Upper lobe of right lung (tissue), 1 donor: ENCODE results near the gene GNL3. TPM values are rescaled to one million over a fixed set of nuclear protein-coding genes. Genes with fewer than 3 reads are reported as not detected.

Source experiments
- ATAC-seq: fragments of 200-7000 bp; cut with Tn5 transposase; one replicate; pipeline ENCODE4 v1.9.1; 2020; ENCODE audit warnings: mild to moderate bottlenecking, moderate library complexity
- DNase-seq: peaks from one replicate; pipeline ENCODE4 v3.0.0-alpha.2; 2020
- H3K27ac ChIP-seq: fragments of 200-600 bp; one replicate; pipeline ENCODE4 v1.8.0; 2022
- H3K27me3 ChIP-seq: fragments of 200-600 bp; one replicate; pipeline ENCODE4 v1.8.0; 2022; ENCODE audit warnings: mild to moderate bottlenecking
- H3K36me3 ChIP-seq: fragments of 200-600 bp; one replicate; pipeline ENCODE4 v1.8.0; 2022
- H3K4me1 ChIP-seq: fragments of 200-600 bp; one replicate; pipeline ENCODE4 v1.8.0; 2022
- H3K4me3 ChIP-seq: fragments of 200-600 bp; one replicate; pipeline ENCODE4 v1.8.0; 2022; ENCODE audit warnings: mild to moderate bottlenecking
- H3K9me3 ChIP-seq: fragments of 200-600 bp; one replicate; pipeline ENCODE4 v1.8.0; 2022
- CTCF ChIP-seq: fragments of 200-600 bp; IDR thresholded peaks from one replicate; pipeline ENCODE4 v1.8.0; 2022; ENCODE audit warnings: antibody characterized with exemption
- intact Hi-C: fragments of 100-400 bp; cut with DNase I; formaldehyde crosslinking; loops from one replicate; pipeline ENCODE4 v1.11.0; 2022
- total RNA-seq: library from RNA; stranded (reverse); fragmentation: NEBNext Ultra II Directional; extraction: Animal tissue kit (Norgen Biotek cat#: 25700); gene quantifications from one replicate; pipeline ENCODE4 v1.2.1, GENCODE V29; 2021
- donor health status: DM: no; HTN: yes; CAD: no; lungs with severe emphysema.

Gene GNL3
- total RNA-seq, 1 donor from 2014 or later = 50.6 TPM

GRCh38 chr3:52743152-52743551 lies 57.3 kb downstream of the GNL3 start:
- DNase-seq = no peak
- no peak overlapping the region for H3K27ac ChIP-seq
- H3K27me3 ChIP-seq = no peaks in the 10 kb centered on the region
- H3K36me3 ChIP-seq = peaks cover 98% of the 10 kb centered on the region
- no peaks in the 10 kb centered on the region for H3K4me1 ChIP-seq
- H3K9me3 ChIP-seq = no peaks in the 10 kb centered on the region
- H3K4me3 ChIP-seq = no peak overlapping the region
- no peak for ATAC-seq
- intact Hi-C loops = no loop called here
- TF ChIP-seq CTCF = no peak

GRCh38 chr3:52743721-52744120 lies 57.9 kb downstream of the GNL3 start:
- no peak overlapping the region for H3K4me3 ChIP-seq
- H3K36me3 ChIP-seq = peaks cover 98% of the 10 kb centered on the region
- no peak for DNase-seq
- no peaks in the 10 kb centered on the region for H3K9me3 ChIP-seq
- no peak for TF ChIP-seq CTCF
- H3K27ac ChIP-seq = no peak overlapping the region
- no peaks in the 10 kb centered on the region for H3K27me3 ChIP-seq
- intact Hi-C loops = no loop called here
- ATAC-seq = no peak
- no peaks in the 10 kb centered on the region for H3K4me1 ChIP-seq

Other genes starting within 250 kb of the GNL3 start
- 27.6 TPM for gene SEMA3G, start 240.9 kb upstream of the GNL3 start, total RNA-seq
- 88.9 TPM for gene TNNC1, start 232.0 kb upstream of the GNL3 start, total RNA-seq
- gene NISCH, start 230.4 kb upstream of the GNL3 start, total RNA-seq = 94.6 TPM
- 152 TPM for gene STAB1, start 190.7 kb upstream of the GNL3 start, total RNA-seq
- gene NT5DC2, start 152.2 kb upstream of the GNL3 start, total RNA-seq = 39.7 TPM
- 16.6 TPM for gene UQCC5, start 149.4 kb upstream of the GNL3 start, total RNA-seq
- gene PBRM1, start 119 bp upstream of the GNL3 start, total RNA-seq = 67.1 TPM
- gene GLT8D1, start 19.8 kb downstream of the GNL3 start, total RNA-seq = 44.9 TPM
- gene SPCS1, start 20.1 kb downstream of the GNL3 start, total RNA-seq = 76.0 TPM
- gene NEK4, start 84.9 kb downstream of the GNL3 start, total RNA-seq = 27.2 TPM
- gene ITIH1, start 91.6 kb downstream of the GNL3 start, total RNA-seq = not detected
- 9.5 TPM for gene ITIH3, start 108.8 kb downstream of the GNL3 start, total RNA-seq
- 26.9 TPM for gene ITIH4, start 144.6 kb downstream of the GNL3 start, total RNA-seq
- 5.4 TPM for gene MUSTN1, start 149.0 kb downstream of the GNL3 start, total RNA-seq
- gene STIMATE, start 211.5 kb downstream of the GNL3 start, total RNA-seq = 34.7 TPM